IMR-90 (cell line): ENCODE measurements around the gene OR5T3. TPM values are rescaled to one million over a fixed set of nuclear protein-coding genes. Genes with fewer than 3 reads are reported as not detected.

ENCODE experiments used
- ATAC-seq: fragments of 200-7000 bp; cut with Tn5 transposase; 2 replicates; pipeline ENCODE4 v1.9.1; 2020; ENCODE audit warnings: low read depth, mild to moderate bottlenecking, moderate library complexity
- BruUV-seq: library from RNA; stranded (reverse); fragments of 400-500 nt; replicated peaks from 2 replicates; lab custom pipeline; 2021; lab: Mats Ljungman, UMichigan
- CTCF ChIA-PET: fragments of 300-600 bp; formaldehyde crosslinking; extraction: SDS; loops from one replicate; lab custom pipeline; 2021; ENCODE audit warnings: antibody characterized with exemption; lab: Yijun Ruan, JAX
- POLR2A ChIA-PET: fragments of 300-600 bp; sonication (Branson Sonifier 250); formaldehyde crosslinking; loops from one replicate; lab custom pipeline; 2022; ENCODE audit warnings: antibody characterized with exemption; ENCODE audit not compliant: unreplicated experiment; lab: Charles Lee
- DNase-seq: peaks from one replicate; pipeline ENCODE4 v3.0.0; 2013
- H2AFZ ChIP-seq: replicated peaks from 2 replicates; pipeline ENCODE3; 2013; ENCODE audit warnings: low read length, mild to moderate bottlenecking; ENCODE audit not compliant: poor library complexity
- H2AK5ac ChIP-seq: 2 replicates; pipeline ENCODE4 v1.6.1; 2013; ENCODE audit warnings: low read depth, low read length, inconsistent platforms
- H2AK9ac ChIP-seq: replicated peaks from 2 replicates; pipeline ENCODE3; 2013; ENCODE audit warnings: mild to moderate bottlenecking, low read depth, low read length, moderate library complexity; ENCODE audit not compliant: poor library complexity
- H2BK120ac ChIP-seq: 2 replicates; pipeline ENCODE4 v1.6.1; 2013; ENCODE audit warnings: low read depth, low read length, inconsistent platforms
- H2BK15ac ChIP-seq: 3 replicates; pipeline ENCODE4 v1.6.1; 2013; ENCODE audit warnings: low read depth, low read length, inconsistent platforms
- H2BK20ac ChIP-seq: 2 replicates; pipeline ENCODE4 v1.6.1; 2013; ENCODE audit warnings: low read depth, mild to moderate bottlenecking, inconsistent platforms, low read length, moderate library complexity
- H2BK5ac ChIP-seq: 2 replicates; pipeline ENCODE4 v1.6.1; 2013; ENCODE audit warnings: mild to moderate bottlenecking, low read depth, low read length, inconsistent platforms; ENCODE audit not compliant: poor library complexity, severe bottlenecking
- H3K14ac ChIP-seq: replicated peaks from 2 replicates; pipeline ENCODE4 v1.6.1; 2013; ENCODE audit warnings: low read depth, low read length, inconsistent platforms
- H3K18ac ChIP-seq: 2 replicates; pipeline ENCODE4 v1.6.1; 2013; ENCODE audit warnings: low read depth, low read length, control low read depth
- H3K23ac ChIP-seq: 2 replicates; pipeline ENCODE4 v1.6.1; 2013; ENCODE audit warnings: low read depth, low read length, inconsistent platforms
- H3K27ac ChIP-seq: 2 replicates; pipeline ENCODE4 v1.5.1; 2013; ENCODE audit warnings: mild to moderate bottlenecking, control low read depth, low read length; ENCODE audit not compliant: insufficient read depth
- H3K27me3 ChIP-seq: 2 replicates; pipeline ENCODE4 v1.6.1; 2013; ENCODE audit warnings: low read length; ENCODE audit not compliant: control insufficient read depth, insufficient read depth
- H3K36me3 ChIP-seq: 2 replicates; pipeline ENCODE4 v1.6.1; 2013; ENCODE audit warnings: low read length, mixed read lengths; ENCODE audit not compliant: control insufficient read depth, insufficient read depth
- H3K4ac ChIP-seq: 2 replicates; pipeline ENCODE4 v1.6.1; 2013; ENCODE audit warnings: low read depth, low read length, inconsistent platforms
- H3K4me1 ChIP-seq: 2 replicates; pipeline ENCODE4 v1.6.1; 2013; ENCODE audit warnings: low read length, mixed read lengths; ENCODE audit not compliant: control insufficient read depth, insufficient read depth
- H3K4me2 ChIP-seq: 2 replicates; pipeline ENCODE4 v1.6.1; 2013; ENCODE audit warnings: low read depth, mild to moderate bottlenecking, control low read depth, low read length, moderate library complexity
- H3K4me3 ChIP-seq: 2 replicates; pipeline ENCODE4 v1.5.1; 2013; ENCODE audit warnings: low read depth, mild to moderate bottlenecking, control low read depth, low read length, moderate library complexity; ENCODE audit not compliant: insufficient read depth
- H3K56ac ChIP-seq: 2 replicates; pipeline ENCODE4 v1.6.1; 2013; ENCODE audit warnings: low read length, inconsistent platforms; ENCODE audit not compliant: insufficient read depth; ENCODE audit errors: extremely low read depth
- H3K79me1 ChIP-seq, 2 experiments: 2 replicates each; pipeline ENCODE4 v1.6.1; 2013; ENCODE audit warnings: low read length in 2 of 2, inconsistent platforms in 1 of 2, low read depth in 1 of 2
- H3K9ac ChIP-seq: 2 replicates; pipeline ENCODE4 v1.6.1; 2013; ENCODE audit warnings: low read depth, low read length, control low read depth
- H3K9me1 ChIP-seq: 2 replicates; pipeline ENCODE4 v1.6.1; 2013; ENCODE audit warnings: low read length, inconsistent platforms; ENCODE audit not compliant: insufficient read depth
- H3K9me3 ChIP-seq: 2 replicates; pipeline ENCODE4 v1.6.1; 2013; ENCODE audit warnings: low read length; ENCODE audit not compliant: control insufficient read depth, insufficient read depth
- H4K20me1 ChIP-seq: 2 replicates; pipeline ENCODE4 v1.6.1; 2013; ENCODE audit warnings: low read length, inconsistent platforms; ENCODE audit not compliant: insufficient read depth
- H4K5ac ChIP-seq: 2 replicates; pipeline ENCODE4 v1.6.1; 2013; ENCODE audit warnings: mild to moderate bottlenecking, low read depth, low read length, control low read depth
- H4K8ac ChIP-seq, 2 experiments: 2 replicates each; pipeline ENCODE4 v1.6.1; 2013; ENCODE audit warnings: low read depth in 2 of 2, low read length in 2 of 2, control low read depth in 1 of 2, inconsistent platforms in 1 of 2
- H4K91ac ChIP-seq: 2 replicates; pipeline ENCODE4 v1.6.1; 2013; ENCODE audit warnings: low read depth, low read length, inconsistent platforms; ENCODE audit not compliant: insufficient read depth
- BHLHE40 ChIP-seq: fragments of 150-350 bp; IDR thresholded peaks from 2 replicates; pipeline ENCODE4 v1.6.1; 2016; ENCODE audit warnings: mild to moderate bottlenecking, low read depth, low read length
- CEBPB ChIP-seq: IDR thresholded peaks from 2 replicates; pipeline ENCODE4 v1.6.1; 2012; ENCODE audit warnings: low read depth, low read length, improper control_type of control experiment
- MAFK ChIP-seq: IDR thresholded peaks from 2 replicates; pipeline ENCODE4 v1.6.1; 2012; ENCODE audit warnings: low read depth, low read length, improper control_type of control experiment
- MAZ ChIP-seq: IDR thresholded peaks from 2 replicates; pipeline ENCODE4 v1.6.1; 2012; ENCODE audit warnings: low read depth, mild to moderate bottlenecking, low read length, improper control_type of control experiment, moderate library complexity, borderline replicate concordance
- MXI1 ChIP-seq: IDR thresholded peaks from 2 replicates; pipeline ENCODE4 v1.6.1; 2012; ENCODE audit warnings: low read depth, mild to moderate bottlenecking, low read length, moderate library complexity, borderline replicate concordance
- NFE2L2 ChIP-seq: fragments of 150-350 bp; IDR thresholded peaks from 2 replicates; pipeline ENCODE4 v1.6.1; 2016; ENCODE audit warnings: low read depth, mild to moderate bottlenecking, low read length
- RAD21 ChIP-seq: IDR thresholded peaks from 2 replicates; pipeline ENCODE4 v1.6.1; 2012; ENCODE audit warnings: low read length, improper control_type of control experiment
- SMC3 ChIP-seq: fragments of 150-350 bp; IDR thresholded peaks from 2 replicates; pipeline ENCODE4 v1.6.1; 2016; ENCODE audit warnings: low read depth, mild to moderate bottlenecking, antibody characterized with exemption, low read length, moderate library complexity
- WGBS, 2 experiments: methylation state at CpG; one replicate each; pipeline versions ENCODE4 v1.1.5 to v1.1.7; 2013; ENCODE audit warnings: missing lambda C conversion rate in 2 of 2; ENCODE audit not compliant: insufficient read length in 1 of 2; ENCODE audit errors: extremely low coverage in 2 of 2; 5-methylcytosine and 5-hydroxymethylcytosine counted together
- dilution Hi-C: fragments of 300-500 bp; cut with HindIII; formaldehyde crosslinking; loops from one replicate; pipeline ENCODE4 v1.14.3; 2018; ENCODE audit warnings: low sequenced_read_pairs; ENCODE audit not compliant: unreplicated experiment
- in situ Hi-C: fragments of 300-500 bp; cut with MboI; formaldehyde crosslinking; loops from 3 replicates; pipeline ENCODE4 v1.14.3; 2019; ENCODE audit warnings: low sequenced_read_pairs, inconsistent platforms, mixed read lengths
- intact Hi-C: fragments of 100-400 bp; cut with micrococcal nuclease; formaldehyde crosslinking; loops from 2 replicates; pipeline ENCODE4 v1.10.0; 2022
- polyA plus RNA-seq, 3 experiments: library from polyadenylated mRNA; depleted of rRNA; stranded (reverse); fragments of >200 nt; gene quantifications; 2 replicates each; pipeline ENCODE4 v1.2.3, GENCODE V29; 2012; ENCODE audit warnings: low replicate concordance in 1 of 3
- total RNA-seq: library from RNA; depleted of rRNA; stranded (reverse); fragments of >200 nt; gene quantifications from 2 replicates; pipeline ENCODE4 v1.2.3, GENCODE V29; 2012

The OR5T3 gene
- total and polyA plus RNA-seq, 2 of the 4 experiments (the other 2 are of a cell fraction) = not detected

DNA sequence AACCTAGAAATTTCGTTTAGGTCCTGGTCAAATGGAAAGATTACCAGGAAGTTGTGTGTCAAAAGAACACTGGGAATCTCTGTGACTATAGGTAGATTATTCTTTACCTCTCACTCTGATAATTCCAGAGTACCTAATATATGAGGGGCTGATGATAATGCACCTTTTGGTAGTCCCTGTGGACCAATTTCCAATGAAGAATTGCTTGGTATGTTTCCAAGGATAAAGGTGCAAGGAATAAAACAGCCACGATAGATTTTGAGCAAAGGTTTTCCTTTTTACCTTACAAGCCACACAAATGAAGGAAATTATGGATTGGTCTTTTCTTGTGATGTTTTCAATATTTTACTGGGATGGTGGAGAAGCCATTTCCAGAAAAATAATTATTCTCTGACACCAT lies 40.1 kb downstream of the OR5T3 start, which contains the start of gene OR8H1:
Gene OR8H1 (minus strand): TSS at position 101 of the 400 bp plus-strand sequence. CDS start 1,192 bp downstream, outside the sequence.
- POLR2A ChIA-PET = no interaction called here

More for the DNA sequence above, 40.1 kb downstream of the OR5T3 start, which contains the start of gene OR8H1:
- no peaks in the 10 kb centered on the region for H3K9me1 ChIP-seq
- H3K4me3 ChIP-seq = no peak within 1 kb of the TSS
- no peak within 1 kb of the TSS for H3K27ac ChIP-seq
- WGBS, 2 experiments = no CpG with 5 or more reads among the region's 2 CpGs
- no peak within 1 kb of the TSS for H3K23ac ChIP-seq
- dilution Hi-C loops (no loop called here), intact Hi-C loops (no loop called here), in situ Hi-C loops (no loop called here)
- no peak for DNase-seq
- H4K8ac ChIP-seq = no peak within 1 kb of the TSS
- H3K9ac ChIP-seq = no peak within 1 kb of the TSS
- CTCF ChIA-PET = no interaction called here
- H3K4me1 ChIP-seq = no peaks in the 10 kb centered on the region
- H3K79me1 ChIP-seq = no peaks in the 10 kb centered on the region
- no peak within 1 kb of the TSS for H2AFZ ChIP-seq
- H4K5ac ChIP-seq = no peak within 1 kb of the TSS
- no peak within 1 kb of the TSS for H4K91ac ChIP-seq
- no peak within 1 kb of the TSS for H2BK20ac ChIP-seq
- H2BK15ac ChIP-seq = no peak within 1 kb of the TSS
- no peak within 1 kb of the TSS for H3K56ac ChIP-seq
- no peak within 1 kb of the TSS for H3K4me2 ChIP-seq
- no peak for ATAC-seq
- H2AK5ac ChIP-seq = no peak within 1 kb of the TSS
- H2BK120ac ChIP-seq = no peak within 1 kb of the TSS
- H3K36me3 ChIP-seq = no peaks in the 10 kb centered on the region
- H4K20me1 ChIP-seq = no peaks in the 10 kb centered on the region
- BruUV-seq = no TSS peak
- H3K4ac ChIP-seq = no peak within 1 kb of the TSS
- no peak within 1 kb of the TSS for H3K14ac ChIP-seq
- peaks cover 6% of the 10 kb centered on the region for H3K9me3 ChIP-seq
- no peak within 1 kb of the TSS for H2AK9ac ChIP-seq
- no peaks in the 10 kb centered on the region for H3K27me3 ChIP-seq
- H2BK5ac ChIP-seq = no peak within 1 kb of the TSS
- TF ChIP-seq MAZ = no peak
- TF ChIP-seq CEBPB = no peak
- TF ChIP-seq MAFK = no peak
- TF ChIP-seq MXI1 = no peak
- TF ChIP-seq NFE2L2 = no peak
- TF ChIP-seq RAD21 = no peak
- no peak for TF ChIP-seq SMC3
- no peak for TF ChIP-seq BHLHE40
- H3K18ac ChIP-seq = no peak within 1 kb of the TSS
